ENCODE results near the gene RFC4.

The RFC4 gene

DNA sequence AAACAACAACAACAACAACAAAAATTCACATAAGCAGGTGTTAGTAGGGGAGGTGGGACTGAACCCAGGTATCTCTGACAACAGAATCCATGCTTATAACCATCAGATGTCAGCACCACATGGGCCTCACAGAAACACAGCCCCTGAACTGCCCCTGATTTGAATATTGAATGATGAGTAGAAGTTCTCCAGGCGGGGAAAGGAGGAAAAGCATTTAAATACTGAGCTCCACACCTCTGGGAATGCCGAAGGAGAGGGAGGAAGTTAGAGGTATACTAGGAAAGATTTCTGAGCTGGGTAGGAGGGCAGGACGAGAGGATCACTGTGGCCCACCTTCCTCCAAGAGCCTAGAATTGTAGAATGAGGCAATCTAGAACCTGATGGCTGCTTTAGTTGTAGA lies 54.8 kb downstream of the RFC4 start:
- no peak for DNase-seq (ENCODE audit: low read depth in 2 of 2, low spot score in 1 of 2)

DNA sequence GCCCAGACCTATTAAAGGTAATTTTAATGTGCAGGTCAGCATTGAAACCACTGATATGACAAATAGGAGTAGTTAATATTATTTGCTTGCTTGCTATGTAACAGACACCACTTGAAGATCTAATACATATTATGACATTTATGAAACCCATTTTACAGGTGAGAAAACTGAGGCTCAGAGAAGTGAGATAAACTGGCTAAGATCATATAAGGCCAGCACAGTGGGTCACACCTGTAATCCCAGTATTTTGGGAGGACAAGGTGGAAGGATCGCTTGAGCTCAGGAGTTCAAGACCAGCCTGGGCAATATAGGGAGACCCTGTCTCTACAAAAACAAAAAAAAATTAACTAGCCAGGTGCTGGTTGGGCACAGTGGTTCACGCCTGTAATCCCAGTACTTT lies 56.0 kb downstream of the RFC4 start:
- DNase-seq (ENCODE audit: low read depth in 2 of 2, low spot score in 1 of 2), result no peak

DNA sequence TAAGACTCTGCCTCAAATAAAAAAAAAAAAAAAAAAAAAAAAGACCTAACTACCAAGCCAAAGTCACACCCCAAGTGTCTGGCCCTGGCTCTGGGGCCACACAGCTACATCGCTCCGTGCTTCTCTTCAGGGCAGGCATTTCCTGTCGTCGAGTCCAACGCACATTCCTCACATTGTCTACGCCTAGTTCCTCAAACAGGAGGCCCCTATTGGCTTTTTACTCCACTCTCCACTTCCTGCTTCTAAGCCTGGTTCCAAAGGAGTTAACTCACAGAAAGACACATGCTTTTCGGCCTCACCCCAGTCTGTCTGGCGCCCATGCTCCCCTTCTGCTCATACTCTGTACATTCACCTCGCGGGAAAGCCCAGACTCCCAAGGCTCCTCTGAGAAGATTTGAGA lies 60.3 kb downstream of the RFC4 start:
- DNase-seq (ENCODE audit: low read depth in 2 of 2, low spot score in 1 of 2), result no peak

DNA sequence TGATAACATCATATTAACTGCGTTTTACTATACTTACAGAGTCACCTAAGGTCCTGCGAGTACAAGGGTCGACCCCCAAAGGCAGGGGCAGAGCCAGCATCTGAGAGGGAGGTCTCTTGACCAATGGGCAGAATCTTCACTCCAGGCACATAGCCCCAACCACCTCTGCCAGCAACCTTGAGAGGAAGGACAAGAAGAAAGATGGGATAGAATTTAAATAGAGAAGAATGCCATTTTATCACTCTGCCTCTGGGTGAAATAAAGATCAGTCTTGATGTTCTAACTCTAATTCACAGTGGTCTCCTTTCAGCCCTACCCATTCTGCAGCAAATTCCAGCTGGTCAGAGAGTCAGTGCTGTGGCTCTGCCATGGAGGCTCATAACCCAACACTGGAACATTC lies 62.6 kb downstream of the RFC4 start:
- no peak for DNase-seq (ENCODE audit: low read depth in 2 of 2, low spot score in 1 of 2)

DNA sequence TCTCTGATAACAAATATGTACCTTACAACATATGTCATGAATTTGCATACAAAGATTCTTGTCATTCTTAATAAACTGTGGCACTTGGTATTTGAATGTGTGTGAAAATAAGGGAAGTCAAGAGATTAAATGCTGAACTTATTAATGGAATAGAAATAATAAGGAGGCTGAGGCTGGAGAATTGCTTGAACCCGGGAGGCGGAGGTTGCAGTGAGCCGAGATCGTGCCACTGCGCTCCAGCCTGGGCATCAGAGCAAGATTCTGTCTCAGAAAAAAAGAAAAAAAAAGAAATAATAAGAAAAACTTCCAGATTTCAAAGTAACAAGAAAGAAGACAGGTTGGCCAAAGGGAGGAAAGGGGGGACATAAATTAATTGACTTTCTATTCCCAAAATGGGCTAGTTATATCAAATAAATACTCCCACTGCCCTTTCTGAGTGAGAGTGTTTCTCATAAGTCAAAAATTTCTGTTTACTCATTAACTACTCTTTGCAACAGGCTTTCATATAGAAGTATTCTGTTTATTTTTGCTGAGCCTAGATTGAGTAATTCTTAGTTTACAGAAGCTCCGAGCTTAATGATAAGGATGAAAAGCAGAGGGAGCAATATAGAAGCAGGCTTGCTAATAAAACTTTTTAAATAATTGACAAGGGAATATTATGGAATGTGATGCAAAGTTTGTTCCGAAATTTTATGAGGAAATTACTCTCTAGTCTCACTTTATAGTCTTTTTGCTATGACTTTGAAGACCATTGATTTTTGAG lies 63.5 kb downstream of the RFC4 start:
- no peak for DNase-seq (ENCODE audit: low read depth in 2 of 2, low spot score in 1 of 2)
